Nephron (organoid): Measurements from ENCODE around the gene OBP2B.
"Not testable (repeated sequence)": the region's sequence is repeated elsewhere in the genome, so short reads cannot be mapped to it uniquely, and the experiment has no call there.

Experiments used
- H3K27ac Mint-ChIP-seq, 3 experiments: 2 replicates each; pipeline ENCODE4 v1.8.0; 2020; ENCODE audit warnings: mixed read lengths in 3 of 3, mild to moderate bottlenecking in 2 of 3, moderate library complexity in 1 of 3
- H3K27me3 Mint-ChIP-seq: 2 replicates; pipeline ENCODE4 v1.8.0; 2021; ENCODE audit warnings: low read depth, mild to moderate bottlenecking, moderate library complexity, mixed read lengths
- H3K36me3 Mint-ChIP-seq: 2 replicates; pipeline ENCODE4 v1.8.0; 2020; ENCODE audit warnings: low read depth, mixed read lengths
- H3K4me1 Mint-ChIP-seq: 2 replicates; pipeline ENCODE4 v1.8.0; 2020; ENCODE audit warnings: mixed read lengths
- H3K4me3 Mint-ChIP-seq, 3 experiments: 2 replicates each; pipeline ENCODE4 v1.8.0; 2020; ENCODE audit warnings: mild to moderate bottlenecking in 3 of 3, mixed read lengths in 3 of 3, moderate library complexity in 2 of 3
- H3K9me3 Mint-ChIP-seq: 2 replicates; pipeline ENCODE4 v1.8.0; 2020; ENCODE audit warnings: mixed read lengths
- TF ChIP-seq, protein P1 (sequence below), 3 experiments: fragments of 200-600 bp; sonication (generic); IDR thresholded peaks; one replicate each; pipeline ENCODE4 v1.5.0; 2021; ENCODE audit warnings: antibody characterized with exemption in 3 of 3; ENCODE audit not compliant: unreplicated experiment in 3 of 3

OBP2B gene

DNA sequence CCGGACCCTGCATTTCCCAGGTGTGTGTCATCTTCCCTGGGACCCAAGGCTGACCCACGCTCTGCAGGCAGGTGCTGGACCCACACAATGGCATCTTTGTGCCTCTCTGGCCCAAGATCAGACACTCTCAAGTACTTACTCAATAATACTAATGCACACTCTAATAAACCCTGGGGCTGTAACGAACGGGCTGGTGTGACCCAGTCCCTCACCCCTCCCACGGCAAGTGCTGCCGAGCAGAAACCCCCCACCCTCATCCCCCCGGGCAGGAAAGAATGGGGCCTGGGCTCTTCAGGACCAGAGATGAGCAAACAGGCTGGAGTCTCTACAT, 1.1 kb upstream of the OBP2B start:
- H3K4me3 Mint-ChIP-seq, result no peak overlapping the region
- peaks cover 14% of the 10 kb centered on the region for H3K9me3 Mint-ChIP-seq
- H3K4me1 Mint-ChIP-seq, result no peaks in the 10 kb centered on the region
- TF ChIP-seq, protein P1, sequence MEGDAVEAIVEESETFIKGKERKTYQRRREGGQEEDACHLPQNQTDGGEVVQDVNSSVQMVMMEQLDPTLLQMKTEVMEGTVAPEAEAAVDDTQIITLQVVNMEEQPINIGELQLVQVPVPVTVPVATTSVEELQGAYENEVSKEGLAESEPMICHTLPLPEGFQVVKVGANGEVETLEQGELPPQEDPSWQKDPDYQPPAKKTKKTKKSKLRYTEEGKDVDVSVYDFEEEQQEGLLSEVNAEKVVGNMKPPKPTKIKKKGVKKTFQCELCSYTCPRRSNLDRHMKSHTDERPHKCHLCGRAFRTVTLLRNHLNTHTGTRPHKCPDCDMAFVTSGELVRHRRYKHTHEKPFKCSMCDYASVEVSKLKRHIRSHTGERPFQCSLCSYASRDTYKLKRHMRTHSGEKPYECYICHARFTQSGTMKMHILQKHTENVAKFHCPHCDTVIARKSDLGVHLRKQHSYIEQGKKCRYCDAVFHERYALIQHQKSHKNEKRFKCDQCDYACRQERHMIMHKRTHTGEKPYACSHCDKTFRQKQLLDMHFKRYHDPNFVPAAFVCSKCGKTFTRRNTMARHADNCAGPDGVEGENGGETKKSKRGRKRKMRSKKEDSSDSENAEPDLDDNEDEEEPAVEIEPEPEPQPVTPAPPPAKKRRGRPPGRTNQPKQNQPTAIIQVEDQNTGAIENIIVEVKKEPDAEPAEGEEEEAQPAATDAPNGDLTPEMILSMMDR (IDR thresholded peaks at IDR 0.05; ENCODE audit: unreplicated experiment in 3 of 3), result no peak
- H3K36me3 Mint-ChIP-seq, result no peaks in the 10 kb centered on the region
- H3K27ac Mint-ChIP-seq, result no peak overlapping the region
- H3K27me3 Mint-ChIP-seq, result peaks cover 39% of the 10 kb centered on the region

DNA sequence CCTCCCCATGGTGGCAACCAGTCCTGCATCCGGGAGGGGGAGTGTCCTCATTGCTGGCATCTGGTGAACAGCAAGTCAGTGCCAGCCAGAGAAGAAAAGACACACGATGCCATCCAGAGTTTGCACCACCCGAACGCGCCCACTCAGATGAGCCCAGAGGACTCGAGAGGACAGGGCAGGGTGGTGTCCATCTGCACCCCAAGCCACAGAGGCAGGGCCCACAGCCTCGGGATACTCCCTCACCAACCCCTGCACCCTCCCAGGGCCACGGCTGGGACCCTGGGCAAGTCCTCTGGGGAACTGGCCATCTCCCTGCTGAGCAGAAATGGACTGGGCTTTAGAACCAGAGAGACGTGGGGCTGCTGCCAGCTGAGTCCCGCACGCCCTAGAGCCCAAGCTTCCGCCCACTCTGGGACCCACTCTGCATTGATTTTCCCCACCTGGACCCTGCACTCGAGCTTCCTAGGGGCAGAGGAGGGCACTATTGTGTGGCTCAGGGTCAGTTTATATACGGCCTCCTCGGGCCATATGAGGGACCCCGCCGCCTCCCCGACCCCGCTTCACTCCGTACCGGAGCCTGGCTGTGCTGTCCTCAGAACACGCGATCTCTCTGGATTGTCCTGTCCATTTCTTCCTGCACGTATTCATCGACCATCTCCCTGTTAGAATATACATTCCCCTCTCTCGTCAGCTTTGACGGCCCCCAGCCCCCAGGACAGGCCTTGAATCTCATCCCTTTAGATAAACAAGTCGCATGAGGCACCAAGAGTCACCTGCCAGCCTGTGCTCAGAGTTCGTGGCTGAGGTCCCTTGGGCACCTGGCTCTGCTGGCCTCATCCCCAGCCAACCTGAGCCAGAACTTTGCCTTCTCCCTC, 514 bp upstream of the OBP2B start:
- not testable (repeated sequence) for H3K4me3 Mint-ChIP-seq, H3K36me3 Mint-ChIP-seq, H3K27ac Mint-ChIP-seq, H3K4me1 Mint-ChIP-seq
- Mint-ChIP-seq H3K27me3 (peaks cover 35% of the 10 kb centered on the region), H3K9me3 (peaks cover 12% of the 10 kb centered on the region)

DNA sequence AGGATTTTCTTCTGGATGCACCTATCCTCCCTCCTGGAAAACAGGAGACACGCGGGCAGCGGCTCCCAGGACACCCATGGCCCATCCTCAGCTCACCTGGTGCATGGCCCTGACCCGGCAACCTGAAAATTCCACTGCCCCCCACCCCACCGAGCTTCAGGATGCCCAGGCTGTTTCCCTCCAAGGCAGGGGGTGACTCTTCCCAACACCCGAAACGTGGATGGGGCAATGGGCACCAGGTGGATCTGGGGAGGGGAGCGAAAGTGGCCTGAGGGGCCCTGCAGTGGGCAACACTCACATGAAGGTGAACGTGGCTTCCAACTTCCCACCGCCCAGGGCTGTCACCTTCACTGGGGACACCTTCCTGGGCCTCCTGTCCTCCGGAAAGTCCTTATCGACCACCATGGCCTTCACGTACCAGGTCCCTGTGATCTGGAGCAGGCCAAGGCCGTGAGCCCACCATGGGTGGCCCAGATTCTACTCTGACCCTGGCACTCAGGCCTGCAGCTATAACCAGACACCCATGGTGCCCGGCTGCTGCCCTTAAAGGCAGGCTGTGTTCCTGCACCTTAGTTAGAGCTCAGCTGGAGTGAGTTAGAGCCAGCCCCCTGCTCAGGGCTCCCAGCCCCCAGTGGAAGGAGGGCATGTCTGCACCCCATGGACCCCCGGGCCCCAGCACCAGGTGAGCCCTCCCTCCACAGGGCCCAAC, 725 bp downstream of the OBP2B start:
- H3K4me1 Mint-ChIP-seq, H3K36me3 Mint-ChIP-seq, H3K4me3 Mint-ChIP-seq, H3K27ac Mint-ChIP-seq, H3K9me3 Mint-ChIP-seq: not testable (repeated sequence)
- H3K27me3 Mint-ChIP-seq, result peaks cover 28% of the 10 kb centered on the region

DNA sequence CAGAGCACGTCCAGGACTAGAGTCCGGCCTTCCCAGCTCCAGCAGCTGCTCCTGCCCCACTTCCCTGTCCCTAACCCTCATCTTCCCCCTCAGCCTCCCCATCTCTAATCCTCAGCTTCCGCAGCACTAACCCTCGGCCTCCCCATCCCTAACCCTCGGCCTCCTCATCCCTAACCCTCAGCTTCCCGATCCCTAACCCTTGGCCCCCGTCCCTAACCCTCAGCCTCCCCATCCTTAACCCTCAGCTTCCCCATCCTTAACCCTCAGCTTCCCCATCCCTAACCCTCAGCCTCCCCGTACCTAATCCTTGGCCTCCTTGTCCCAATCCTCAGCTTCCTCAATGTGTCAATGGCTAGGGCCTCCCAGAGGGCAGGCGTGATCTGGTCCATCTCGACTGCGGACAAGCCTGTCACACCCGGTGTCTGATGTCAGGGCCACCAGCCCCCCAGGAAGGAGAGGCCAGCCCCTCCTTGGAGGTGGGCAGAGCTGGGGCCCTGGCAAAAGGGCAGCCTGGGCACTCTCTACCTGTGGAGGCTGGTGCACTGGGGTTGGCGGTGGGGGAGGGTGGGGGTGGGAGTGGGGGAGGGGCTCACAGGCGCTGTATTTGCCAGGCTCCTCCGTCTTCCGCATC, 1.4 kb downstream of the OBP2B start:
- TF ChIP-seq, protein P1 (IDR thresholded peaks at IDR 0.05; ENCODE audit: unreplicated experiment in 3 of 3), result no peak
- Mint-ChIP-seq H3K4me3 (no peak overlapping the region), H3K36me3 (no peaks in the 10 kb centered on the region), H3K27ac (no peak overlapping the region), H3K9me3 (peaks cover 5% of the 10 kb centered on the region), H3K27me3 (peaks cover 32% of the 10 kb centered on the region), H3K4me1 (no peaks in the 10 kb centered on the region)

DNA sequence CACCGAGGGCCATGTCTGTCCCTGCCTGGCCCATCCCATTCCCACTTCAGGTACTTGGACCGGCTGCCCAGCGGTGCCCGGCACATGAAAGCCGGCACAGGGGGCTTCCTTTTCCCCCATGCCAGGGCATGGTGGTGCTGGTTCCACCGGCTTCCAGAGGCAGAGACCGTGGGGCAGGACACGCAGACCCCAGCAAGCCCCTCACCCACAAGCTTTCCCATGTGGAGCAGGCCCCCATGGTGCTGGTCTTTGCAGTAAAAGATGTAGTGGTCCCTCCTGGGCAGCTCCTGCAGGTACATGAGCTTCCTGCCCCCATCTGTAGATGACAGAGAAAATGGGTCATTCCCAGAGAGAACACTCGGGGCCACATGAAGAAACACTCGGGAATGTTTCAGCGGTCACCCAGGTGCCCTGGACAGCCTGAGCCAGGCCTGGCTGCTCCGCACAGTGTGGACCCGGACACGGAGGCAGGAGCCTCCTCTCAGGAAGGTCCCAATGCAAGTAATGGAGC, 2.0 kb downstream of the OBP2B start:
- H3K36me3 Mint-ChIP-seq, result no peaks in the 10 kb centered on the region
- no peak overlapping the region for H3K4me3 Mint-ChIP-seq
- no peak overlapping the region for H3K27ac Mint-ChIP-seq
- TF ChIP-seq, protein P1 (IDR thresholded peaks at IDR 0.05; ENCODE audit: unreplicated experiment in 3 of 3), result no peak
- no peaks in the 10 kb centered on the region for H3K4me1 Mint-ChIP-seq
- peaks cover 3% of the 10 kb centered on the region for H3K9me3 Mint-ChIP-seq
- H3K27me3 Mint-ChIP-seq, result peaks cover 32% of the 10 kb centered on the region

DNA sequence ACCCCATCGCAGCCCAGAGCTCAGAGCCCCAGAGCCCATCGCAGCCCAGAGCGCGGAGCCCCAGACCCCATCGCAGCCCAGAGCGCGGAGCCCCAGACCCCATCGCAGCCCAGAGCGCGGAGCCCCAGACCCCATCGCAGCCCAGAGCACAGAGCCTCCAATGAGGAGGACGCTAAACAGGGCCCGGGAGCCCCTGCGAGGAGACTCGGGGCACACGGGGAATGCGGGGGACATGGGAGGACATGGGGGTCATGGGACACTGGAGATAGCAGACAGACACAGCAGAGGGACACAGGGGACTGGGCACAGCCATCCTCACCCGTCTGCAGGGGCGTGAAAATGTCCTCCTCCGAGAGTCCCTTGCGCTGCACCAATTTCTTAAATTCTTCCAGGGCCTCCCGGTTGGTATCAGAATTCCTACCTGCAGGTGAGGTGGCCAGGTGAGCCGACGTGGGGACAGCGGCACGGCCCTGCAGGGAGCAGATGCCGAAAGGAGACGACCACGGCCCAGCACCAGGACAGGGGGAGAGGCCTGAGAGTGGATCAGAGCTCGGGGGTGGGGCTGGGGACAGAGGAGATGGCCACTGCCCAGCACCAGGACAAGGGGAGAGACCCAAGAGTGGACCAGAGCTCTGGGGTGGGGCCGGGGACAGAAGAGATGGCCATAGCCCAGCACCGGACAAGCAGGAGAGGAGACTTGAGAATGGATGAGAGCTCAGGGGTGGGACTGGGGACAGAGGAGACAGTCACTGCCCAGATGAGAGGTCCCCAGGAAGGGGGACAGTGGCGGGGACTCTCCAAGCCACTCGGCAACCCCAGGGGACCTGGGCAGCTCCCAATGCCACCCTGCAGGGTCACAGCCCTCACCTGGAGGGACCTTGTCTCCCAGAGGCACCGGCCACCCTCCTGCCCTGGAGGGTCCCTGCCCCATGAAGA, 2.8 kb downstream of the OBP2B start:
- H3K36me3 Mint-ChIP-seq, result no peaks in the 10 kb centered on the region

DNA sequence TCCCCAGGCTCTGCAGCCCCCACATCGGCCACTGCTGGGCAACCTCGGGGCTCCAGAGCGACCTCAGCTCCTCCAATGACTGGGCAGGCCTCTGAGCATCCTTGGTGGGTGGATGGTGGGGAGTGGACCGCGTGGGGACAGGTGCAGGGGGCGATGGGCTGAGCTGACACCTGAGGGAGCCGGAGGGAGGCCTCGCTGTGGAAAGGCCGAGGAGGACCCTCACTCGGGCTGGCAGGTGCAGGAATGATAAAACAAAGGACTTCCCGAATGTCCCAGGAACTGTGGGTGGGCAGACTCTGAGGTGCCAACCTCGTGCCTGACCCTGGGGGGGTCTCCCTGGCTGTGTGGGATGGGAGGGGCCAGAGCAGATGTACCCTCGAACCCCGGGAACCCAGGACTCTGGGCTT, 3.6 kb downstream of the OBP2B start:
- H3K27me3 Mint-ChIP-seq, result peaks cover 38% of the 10 kb centered on the region
- not testable (repeated sequence) for H3K36me3 Mint-ChIP-seq, H3K27ac Mint-ChIP-seq, H3K4me3 Mint-ChIP-seq, H3K4me1 Mint-ChIP-seq, H3K9me3 Mint-ChIP-seq

More for the DNA sequence above, 2.8 kb downstream of the OBP2B start:
- Mint-ChIP-seq H3K27ac (no peak overlapping the region), H3K4me1 (no peaks in the 10 kb centered on the region), H3K27me3 (peaks cover 34% of the 10 kb centered on the region), H3K4me3 (no peak overlapping the region), H3K9me3 (no peaks in the 10 kb centered on the region)
- TF ChIP-seq, protein P1 (IDR thresholded peaks at IDR 0.05; ENCODE audit: unreplicated experiment in 3 of 3), result no peak
